Activated CD4-positive, alpha-beta T cell treated with anti-CD3 and anti-CD28 coated beads, Interleukin-2, amount 10 ng/mL, durations not matched to agents 7 days and 5 days (primary cell): Measurements from ENCODE around the gene ZNF695. TPM values are rescaled to one million over a fixed set of nuclear protein-coding genes. Genes with fewer than 3 reads are reported as not detected.

Experiments
- CTCF ChIA-PET: fragments of 350-600 bp; sonication (Branson Sonifier 250); formaldehyde crosslinking; loops from one replicate; lab custom pipeline; 2021; ENCODE audit warnings: antibody characterized with exemption; lab: Charles Lee
- POLR2A ChIA-PET: fragments of 350-600 bp; sonication (Branson Sonifier 250); formaldehyde crosslinking; loops from one replicate; lab custom pipeline; 2021; ENCODE audit warnings: antibody characterized with exemption; lab: Charles Lee
- DNase-seq: peaks from one replicate; pipeline ENCODE4 v3.0.0-alpha.2; 2020
- H3K27ac Mint-ChIP-seq: one replicate; pipeline ENCODE4 v1.8.0; 2021; ENCODE audit warnings: mild to moderate bottlenecking, moderate library complexity, mixed read lengths
- H3K27me3 Mint-ChIP-seq: one replicate; pipeline ENCODE4 v1.8.0; 2021; ENCODE audit warnings: mixed read lengths
- H3K36me3 Mint-ChIP-seq: one replicate; pipeline ENCODE4 v1.8.0; 2021; ENCODE audit warnings: low read depth, mixed read lengths
- H3K4me1 Mint-ChIP-seq: one replicate; pipeline ENCODE4 v1.8.0; 2021; ENCODE audit warnings: mixed read lengths
- H3K4me3 Mint-ChIP-seq: one replicate; pipeline ENCODE4 v1.8.0; 2021; ENCODE audit warnings: mild to moderate bottlenecking, moderate library complexity, mixed read lengths
- H3K9me3 Mint-ChIP-seq: one replicate; pipeline ENCODE4 v1.8.0; 2021; ENCODE audit warnings: mixed read lengths
- total RNA-seq, 2 experiments: library from RNA; stranded (reverse); gene quantifications; one replicate each; pipeline ENCODE4 v1.2.3, GENCODE V29; 2021

The ZNF695 gene
- total RNA-seq, 2 experiments from 2014 or later = 0.10 to 0.17 TPM

- no peak for DNase-seq
- Mint-ChIP-seq H3K4me3 (no peak overlapping the region), H3K36me3 (peaks cover 9% of the 10 kb centered on the region), H3K27ac (no peak overlapping the region), H3K9me3 (peaks cover 71% of the 10 kb centered on the region), H3K4me1 (no peaks in the 10 kb centered on the region), H3K27me3 (no peaks in the 10 kb centered on the region)
- ChIA-PET CTCF (interaction anchor here (1.2 kb wide), 1 partner anchor 151 kb away, joined by 3 read pairs; no protein-coding TSS in a partner anchor), POLR2A (no interaction called here)
Measured at GRCh38 chr1:246988316-246988715, 19.5 kb downstream of the ZNF695 start.

GRCh38 chr1:246987083-246987690, 20.7 kb downstream of the ZNF695 start:
- ChIA-PET POLR2A (no interaction called here), CTCF (interaction anchor here (0.5 to 1.2 kb wide), 2 partner anchors 152 to 218 kb away, joined by 3 read pairs; no protein-coding TSS in a partner anchor)
- H3K36me3 Mint-ChIP-seq = peaks cover 9% of the 10 kb centered on the region
- no peak overlapping the region for H3K27ac Mint-ChIP-seq
- no peaks in the 10 kb centered on the region for H3K27me3 Mint-ChIP-seq
- H3K4me3 Mint-ChIP-seq = no peak overlapping the region
- no peak for DNase-seq
- H3K4me1 Mint-ChIP-seq = no peaks in the 10 kb centered on the region
- H3K9me3 Mint-ChIP-seq = peaks cover 73% of the 10 kb centered on the region

GRCh38 chr1:246978785-246979184, 29.1 kb downstream of the ZNF695 start:
- H3K4me3 Mint-ChIP-seq = no peak overlapping the region
- no peaks in the 10 kb centered on the region for H3K36me3 Mint-ChIP-seq
- CTCF ChIA-PET = interaction anchor here (1.0 kb wide), 1 partner anchor 16 kb away, joined by 3 read pairs; no protein-coding TSS in a partner anchor

GRCh38 chr1:246978281-246978680, 29.6 kb downstream of the ZNF695 start:
- Mint-ChIP-seq H3K27me3 (no peaks in the 10 kb centered on the region), H3K36me3 (no peaks in the 10 kb centered on the region), H3K4me3 (no peak overlapping the region), H3K27ac (no peak overlapping the region), H3K4me1 (no peaks in the 10 kb centered on the region), H3K9me3 (peaks cover 41% of the 10 kb centered on the region)
- ChIA-PET POLR2A (no interaction called here), CTCF (interaction anchor here (0.5 kb wide), 1 partner anchor 23 kb away, joined by 5 read pairs; no protein-coding TSS in a partner anchor)
- DNase-seq = no peak

More at GRCh38 chr1:246978785-246979184, 29.1 kb downstream of the ZNF695 start:
- no peaks in the 10 kb centered on the region for H3K4me1 Mint-ChIP-seq
- H3K9me3 Mint-ChIP-seq = peaks cover 41% of the 10 kb centered on the region
- H3K27me3 Mint-ChIP-seq = no peaks in the 10 kb centered on the region
- POLR2A ChIA-PET = no interaction called here
- no peak for DNase-seq
- H3K27ac Mint-ChIP-seq = no peak overlapping the region

- peaks cover 2% of the 10 kb centered on the region for H3K36me3 Mint-ChIP-seq
- H3K4me3 Mint-ChIP-seq = no peak overlapping the region
- ChIA-PET CTCF (interaction anchor here (0.6 kb wide), 1 partner anchor 63 kb away, joined by 3 read pairs; no protein-coding TSS in a partner anchor), POLR2A (no interaction called here)
- peaks cover 35% of the 10 kb centered on the region for H3K9me3 Mint-ChIP-seq
- H3K4me1 Mint-ChIP-seq = no peaks in the 10 kb centered on the region
- no peak for DNase-seq
- H3K27me3 Mint-ChIP-seq = no peaks in the 10 kb centered on the region
- no peak overlapping the region for H3K27ac Mint-ChIP-seq
Measured at GRCh38 chr1:246971969-246972368, 35.9 kb downstream of the ZNF695 start.

- peak; percentile 49 for DNase-seq
- Mint-ChIP-seq H3K4me3 (no peak overlapping the region), H3K36me3 (peaks cover 2% of the 10 kb centered on the region), H3K4me1 (no peaks in the 10 kb centered on the region), H3K27me3 (no peaks in the 10 kb centered on the region), H3K9me3 (peaks cover 34% of the 10 kb centered on the region), H3K27ac (no peak overlapping the region)
- ChIA-PET CTCF (interaction anchor here (0.6 kb wide), 1 partner anchor 62 kb away, joined by 3 read pairs; no protein-coding TSS in a partner anchor), POLR2A (no interaction called here)
Measured at GRCh38 chr1:246971090-246971721, 36.7 kb downstream of the ZNF695 start.

- Mint-ChIP-seq H3K27me3 (no peaks in the 10 kb centered on the region), H3K9me3 (peaks cover 29% of the 10 kb centered on the region), H3K27ac (no peak overlapping the region), H3K36me3 (peaks cover 2% of the 10 kb centered on the region), H3K4me3 (no peak overlapping the region), H3K4me1 (no peaks in the 10 kb centered on the region)
- ChIA-PET POLR2A (no interaction called here), CTCF (no interaction called here)
- no peak for DNase-seq
Measured at GRCh38 chr1:246969621-246970020, 38.2 kb downstream of the ZNF695 start.

- peaks cover 35% of the 10 kb centered on the region for H3K9me3 Mint-ChIP-seq
- H3K27me3 Mint-ChIP-seq = no peaks in the 10 kb centered on the region
- no peak for DNase-seq
- H3K4me1 Mint-ChIP-seq = no peaks in the 10 kb centered on the region
- no peak overlapping the region for H3K27ac Mint-ChIP-seq
- H3K36me3 Mint-ChIP-seq = peaks cover 2% of the 10 kb centered on the region
- ChIA-PET CTCF (no interaction called here), POLR2A (no interaction called here)
- H3K4me3 Mint-ChIP-seq = no peak overlapping the region
Measured at GRCh38 chr1:246966502-246966901, 41.4 kb downstream of the ZNF695 start.

GRCh38 chr1:246959944-246960693, 47.7 kb downstream of the ZNF695 start:
- Mint-ChIP-seq H3K9me3 (peaks cover 12% of the 10 kb centered on the region), H3K36me3 (no peaks in the 10 kb centered on the region), H3K27ac (no peak overlapping the region), H3K27me3 (no peaks in the 10 kb centered on the region), H3K4me3 (no peak overlapping the region), H3K4me1 (peaks cover 2% of the 10 kb centered on the region)
- ChIA-PET CTCF (interaction anchor here (0.5 kb wide), 1 partner anchor 315 kb away, joined by 3 read pairs; no protein-coding TSS in a partner anchor), POLR2A (no interaction called here)
- DNase-seq = no peak

GRCh38 chr1:246954126-246954525, 53.7 kb downstream of the ZNF695 start:
- no peak overlapping the region for H3K27ac Mint-ChIP-seq
- DNase-seq = no peak
- ChIA-PET CTCF (no interaction called here), POLR2A (no interaction called here)
- no peaks in the 10 kb centered on the region for H3K4me1 Mint-ChIP-seq
- H3K36me3 Mint-ChIP-seq = no peaks in the 10 kb centered on the region
- no peak overlapping the region for H3K4me3 Mint-ChIP-seq
- peaks cover 6% of the 10 kb centered on the region for H3K9me3 Mint-ChIP-seq
- H3K27me3 Mint-ChIP-seq = no peaks in the 10 kb centered on the region

GRCh38 chr1:246951413-246951812, 56.4 kb downstream of the ZNF695 start:
- Mint-ChIP-seq H3K4me1 (no peaks in the 10 kb centered on the region), H3K27ac (no peak overlapping the region), H3K9me3 (no peaks in the 10 kb centered on the region), H3K27me3 (no peaks in the 10 kb centered on the region), H3K36me3 (no peaks in the 10 kb centered on the region), H3K4me3 (no peak overlapping the region)
- POLR2A ChIA-PET = no interaction called here
- CTCF ChIA-PET = no interaction called here
- no peak for DNase-seq

GRCh38 chr1:246949956-246950355, 57.9 kb downstream of the ZNF695 start:
- H3K9me3 Mint-ChIP-seq = no peaks in the 10 kb centered on the region
- no peaks in the 10 kb centered on the region for H3K27me3 Mint-ChIP-seq

GRCh38 chr1:246947255-246947654, 60.6 kb downstream of the ZNF695 start:
- Mint-ChIP-seq H3K27me3 (no peaks in the 10 kb centered on the region), H3K9me3 (no peaks in the 10 kb centered on the region), H3K36me3 (no peaks in the 10 kb centered on the region), H3K4me3 (no peak overlapping the region), H3K4me1 (no peaks in the 10 kb centered on the region), H3K27ac (no peak overlapping the region)
- ChIA-PET POLR2A (no interaction called here), CTCF (no interaction called here)
- no peak for DNase-seq

More at GRCh38 chr1:246949956-246950355, 57.9 kb downstream of the ZNF695 start:
- no peak for DNase-seq
- H3K4me1 Mint-ChIP-seq = no peaks in the 10 kb centered on the region
- H3K4me3 Mint-ChIP-seq = no peak overlapping the region
- ChIA-PET POLR2A (no interaction called here), CTCF (interaction anchor here (0.7 kb wide), 1 partner anchor 13 kb away, joined by 3 read pairs; no protein-coding TSS in a partner anchor)
- no peak overlapping the region for H3K27ac Mint-ChIP-seq
- no peaks in the 10 kb centered on the region for H3K36me3 Mint-ChIP-seq
